Trophoblast cell (in vitro differentiated cells and primary cell): ENCODE data around the gene RNPS1.

Experiments used
- DNase-seq, 2 donors: peaks; one replicate each; pipeline ENCODE4 v3.0.0-alpha.2; 2016
- H2AFZ ChIP-seq: 2 replicates; pipeline ENCODE4 v1.6.1; 2013; ENCODE audit warnings: low read length, moderate library complexity, mild to moderate bottlenecking; ENCODE audit not compliant: insufficient read depth, poor library complexity
- H2AK5ac ChIP-seq: 2 replicates; pipeline ENCODE4 v1.6.1; 2013; ENCODE audit warnings: mild to moderate bottlenecking, low read length
- H2BK120ac ChIP-seq: 2 replicates; pipeline ENCODE4 v1.6.1; 2013; ENCODE audit warnings: low read length, mild to moderate bottlenecking, moderate library complexity; ENCODE audit not compliant: insufficient read depth, poor library complexity
- H2BK12ac ChIP-seq: 2 replicates; pipeline ENCODE4 v1.6.1; 2013; ENCODE audit warnings: mild to moderate bottlenecking, low read length, moderate library complexity
- H2BK5ac ChIP-seq: 2 replicates; pipeline ENCODE4 v1.6.1; 2013; ENCODE audit warnings: low read length, low read depth, moderate library complexity, mild to moderate bottlenecking; ENCODE audit not compliant: poor library complexity
- H3K14ac ChIP-seq: 2 replicates; pipeline ENCODE4 v1.6.1; 2013; ENCODE audit warnings: mild to moderate bottlenecking, low read length
- H3K18ac ChIP-seq: 2 replicates; pipeline ENCODE4 v1.6.1; 2013; ENCODE audit warnings: mild to moderate bottlenecking, low read length
- H3K23ac ChIP-seq: 2 replicates; pipeline ENCODE4 v1.6.1; 2013; ENCODE audit warnings: low read length
- H3K27ac ChIP-seq: 2 replicates; pipeline ENCODE4 v1.5.1; 2013; ENCODE audit warnings: low read depth, mild to moderate bottlenecking, inconsistent platforms, low read length, moderate library complexity
- H3K27me3 ChIP-seq: 2 replicates; pipeline ENCODE4 v1.6.1; 2013; ENCODE audit warnings: inconsistent platforms, mild to moderate bottlenecking, low read length, moderate library complexity; ENCODE audit not compliant: insufficient read depth
- H3K36me3 ChIP-seq, 2 experiments: 1 replicate in 1 of 2; 2 replicates in 1 of 2; pipeline ENCODE4 v1.6.1; 2013; ENCODE audit warnings: low read length in 2 of 2, mild to moderate bottlenecking in 2 of 2, moderate library complexity in 1 of 2; ENCODE audit not compliant: insufficient read depth in 2 of 2, control insufficient read depth in 1 of 2
- H3K4ac ChIP-seq: 2 replicates; pipeline ENCODE4 v1.6.1; 2013; ENCODE audit warnings: low read depth, mild to moderate bottlenecking, low read length, moderate library complexity
- H3K4me1 ChIP-seq, 2 experiments: 1 replicate in 1 of 2; 2 replicates in 1 of 2; pipeline ENCODE4 v1.6.1; 2013; ENCODE audit warnings: low read length in 2 of 2, mild to moderate bottlenecking in 2 of 2, moderate library complexity in 1 of 2; ENCODE audit not compliant: insufficient read depth in 2 of 2, control insufficient read depth in 1 of 2
- H3K4me2 ChIP-seq: 2 replicates; pipeline ENCODE4 v1.6.1; 2013; ENCODE audit warnings: inconsistent platforms, mild to moderate bottlenecking, low read length, moderate library complexity
- H3K4me3 ChIP-seq: 2 replicates; pipeline ENCODE4 v1.5.1; 2013; ENCODE audit warnings: mild to moderate bottlenecking, low read depth, low read length, inconsistent platforms
- H3K79me1 ChIP-seq: one replicate; pipeline ENCODE4 v1.6.1; 2013; ENCODE audit warnings: low read length
- H3K79me2 ChIP-seq: 2 replicates; pipeline ENCODE4 v1.6.1; 2013; ENCODE audit warnings: low read length, mild to moderate bottlenecking; ENCODE audit not compliant: control insufficient read depth, insufficient read depth, poor library complexity
- H3K9ac ChIP-seq: 2 replicates; pipeline ENCODE4 v1.6.1; 2013; ENCODE audit warnings: mild to moderate bottlenecking, low read length
- H3K9me3 ChIP-seq: 2 replicates; pipeline ENCODE4 v1.6.1; 2013; ENCODE audit warnings: low read depth, mild to moderate bottlenecking, control low read depth, inconsistent platforms, low read length; ENCODE audit not compliant: insufficient read depth
- H4K12ac ChIP-seq: 2 replicates; pipeline ENCODE4 v1.6.1; 2013; ENCODE audit warnings: low read depth, mild to moderate bottlenecking, low read length, moderate library complexity
- H4K8ac ChIP-seq: 2 replicates; pipeline ENCODE4 v1.6.1; 2013; ENCODE audit warnings: low read depth, mild to moderate bottlenecking, low read length, moderate library complexity
- H4K91ac ChIP-seq: one replicate; pipeline ENCODE4 v1.6.1; 2013; ENCODE audit warnings: low read depth, mild to moderate bottlenecking, low read length, moderate library complexity
- WGBS: extraction: QIAGEN DNeasy Blood & Tissue Kit; methylation state at CpG from one replicate; pipeline ENCODE4 v1.1.7; 2013; ENCODE audit warnings: missing lambda C conversion rate; ENCODE audit not compliant: insufficient read length, insufficient coverage; ENCODE audit errors: extremely low coverage; 5-methylcytosine and 5-hydroxymethylcytosine counted together

Gene RNPS1

GRCh38 chr16:2208308-2208707, 59.6 kb downstream of the RNPS1 start:
- Histone ChIP-seq H3K23ac (no peak overlapping the region), H3K27ac (no peak overlapping the region), H3K27me3 (no peaks in the 10 kb centered on the region), H3K9me3 (no peaks in the 10 kb centered on the region), H4K91ac (no peak overlapping the region), H3K9ac (no peak overlapping the region), H3K79me1 (peaks cover 15% of the 10 kb centered on the region), H4K12ac (no peak overlapping the region), H4K8ac (no peak overlapping the region), H2BK5ac (no peak overlapping the region), H3K36me3 (peaks cover 49 to 50% of the 10 kb centered on the region in 2 experiments), H3K14ac (no peak overlapping the region), H3K4me3 (no peak overlapping the region), H2AFZ (no peak overlapping the region), H3K4me2 (no peak overlapping the region), H3K79me2 (peaks cover 9% of the 10 kb centered on the region), H2BK12ac (no peak overlapping the region), H3K4ac (no peak overlapping the region), H2AK5ac (no peak overlapping the region), H3K4me1 (peaks cover 34 to 38% of the 10 kb centered on the region in 2 experiments), H2BK120ac (no peak overlapping the region), H3K18ac (no peak overlapping the region)
- DNase-seq: no peak
- no CpG with 5 or more reads among the region's 23 CpGs for WGBS

GRCh38 chr16:2207872-2208271, 60.1 kb downstream of the RNPS1 start:
- Histone ChIP-seq H3K23ac (no peak overlapping the region), H3K36me3 (peaks cover 47% of the 10 kb centered on the region in 2 experiments), H3K4ac (no peak overlapping the region), H3K4me2 (no peak overlapping the region), H3K14ac (no peak overlapping the region), H3K9ac (no peak overlapping the region), H2BK120ac (no peak overlapping the region), H3K4me1 (peaks cover 30 to 34% of the 10 kb centered on the region in 2 experiments), H4K91ac (no peak overlapping the region), H3K79me2 (peaks cover 8% of the 10 kb centered on the region), H3K9me3 (no peaks in the 10 kb centered on the region), H4K12ac (no peak overlapping the region), H3K4me3 (no peak overlapping the region), H3K79me1 (peaks cover 15% of the 10 kb centered on the region), H4K8ac (no peak overlapping the region), H2BK5ac (no peak overlapping the region), H3K27ac (no peak overlapping the region), H2AFZ (no peak overlapping the region), H3K18ac (no peak overlapping the region), H2AK5ac (no peak overlapping the region), H3K27me3 (no peaks in the 10 kb centered on the region), H2BK12ac (no peak overlapping the region)
- no peak for DNase-seq
- WGBS: no CpG with 5 or more reads among the region's 9 CpGs

GRCh38 chr16:2206780-2207433, 61.0 kb downstream of the RNPS1 start:
- H3K4me2 ChIP-seq: no peak overlapping the region
- H3K79me2 ChIP-seq: peaks cover 8% of the 10 kb centered on the region
- no peak overlapping the region for H3K4ac ChIP-seq
- H4K91ac ChIP-seq: no peak overlapping the region
- no peaks in the 10 kb centered on the region for H3K9me3 ChIP-seq
- no peak overlapping the region for H3K9ac ChIP-seq
- H3K27me3 ChIP-seq: no peaks in the 10 kb centered on the region
- no peak overlapping the region for H2BK12ac ChIP-seq
- no peak overlapping the region for H3K18ac ChIP-seq
- no peak overlapping the region for H4K12ac ChIP-seq
- H3K23ac ChIP-seq: no peak overlapping the region
- H2AK5ac ChIP-seq: no peak overlapping the region
- no peak overlapping the region for H2BK5ac ChIP-seq
- H3K79me1 ChIP-seq: peaks cover 15% of the 10 kb centered on the region
- H3K4me3 ChIP-seq: no peak overlapping the region
- H4K8ac ChIP-seq: no peak overlapping the region
- H2BK120ac ChIP-seq: no peak overlapping the region
- H3K14ac ChIP-seq: no peak overlapping the region
- no peak overlapping the region for H3K27ac ChIP-seq
- H3K36me3 ChIP-seq: peaks cover 38% of the 10 kb centered on the region in 2 experiments
- no peak overlapping the region for H2AFZ ChIP-seq
- no CpG with 5 or more reads among the region's 23 CpGs for WGBS
- peaks cover 20 to 27% of the 10 kb centered on the region in 2 experiments for H3K4me1 ChIP-seq
- no peak for DNase-seq

- Histone ChIP-seq H4K91ac (peak overlapping the region; percentile 52), H3K18ac (no peak overlapping the region), H3K79me1 (peaks cover 15% of the 10 kb centered on the region), H3K27me3 (no peaks in the 10 kb centered on the region), H3K14ac (peak overlapping the region; percentile 38), H3K9me3 (no peaks in the 10 kb centered on the region), H3K9ac (no peak overlapping the region), H3K4me2 (peak overlapping the region; percentile 92), H3K4me1 (peaks cover 17 to 23% of the 10 kb centered on the region in 2 experiments), H2AK5ac (peak overlapping the region; percentile 22), H2AFZ (peak overlapping the region; percentile 68), H4K8ac (peak overlapping the region; percentile 99), H3K4me3 (no peak overlapping the region), H3K27ac (no peak overlapping the region), H2BK5ac (no peak overlapping the region), H2BK120ac (no peak overlapping the region), H3K4ac (peak overlapping the region; percentile 46), H4K12ac (peak overlapping the region; percentile 46), H3K79me2 (peaks cover 8% of the 10 kb centered on the region), H3K23ac (no peak overlapping the region), H2BK12ac (no peak overlapping the region), H3K36me3 (peaks cover 35% of the 10 kb centered on the region in 2 experiments)
- no CpG with 5 or more reads among the region's 18 CpGs for WGBS
- no peak for DNase-seq
Measured at GRCh38 chr16:2206420-2206779, 61.5 kb downstream of the RNPS1 start.
